Measurements from ENCODE around the gene SYT2. TPM values are rescaled to one million over a fixed set of nuclear protein-coding genes. Genes with fewer than 3 reads are reported as not detected.
A peak's percentile ranks its signal among the peaks of the same experiment; 100 is the strongest.

The SYT2 gene
- total RNA-seq, 1 experiment from 2014 or later: 12.1 TPM

- TF ChIP-seq IRF2 (CRISPR knock-in tag; IDR thresholded peaks at IDR 0.05; ENCODE audit: borderline replicate concordance, low read depth): no peak
- TF ChIP-seq MYBL2 (CRISPR knock-in tag; IDR thresholded peaks at IDR 0.05): no peak
- no peak for TF ChIP-seq ZNF425 (CRISPR knock-in tag; conservative IDR thresholded peaks at IDR 0.05)
- no peak for TF ChIP-seq ZNF121 (CRISPR knock-in tag; IDR thresholded peaks at IDR 0.05)
- TF ChIP-seq TEAD1 (CRISPR knock-in tag; IDR thresholded peaks at IDR 0.05): no peak
- Mint-ChIP-seq H3K36me3 (no peaks in the 10 kb centered on the region), H3K9me3 (no peaks in the 10 kb centered on the region), H3K4me3 (no peak overlapping the region), H3K27ac (no peak overlapping the region), H3K27me3 (ENCODE audit: low read depth) (peaks cover 3% of the 10 kb centered on the region; the same call in 1 of the 2 replicates), H3K4me1 (peaks cover 9% of the 10 kb centered on the region; the same call in 1 of the 2 replicates)
- ChIA-PET POLR2A (no interaction called here), CTCF (interaction anchor here (0.7 to 6.0 kb wide), 19 partner anchors 9 to 319 kb away, joined by 3 to 150 read pairs (median 4); partner anchors contain the start of genes SYT2 and UBE2T)
- DNase-seq (ENCODE audit: low spot score) (no peak), ATAC-seq (peak; percentile 11; the same call in 1 of the 2 replicates)
These were observed 49.0 kb downstream of the SYT2 start for GRCh38 chr1:202661136-202661845.

GRCh38 chr1:202659974-202660373, 50.3 kb downstream of the SYT2 start:
- peaks cover 3% of the 10 kb centered on the region; the same call in 1 of the 2 replicates for H3K27me3 Mint-ChIP-seq (ENCODE audit: low read depth)
- ChIA-PET CTCF (interaction anchor here (0.5 to 6.0 kb wide), 30 partner anchors 10 to 480 kb away, joined by 3 to 150 read pairs (median 4); partner anchors contain the start of genes PPP1R12B and SYT2), POLR2A (interaction anchor here (0.8 kb wide), 1 partner anchor 60 kb away, joined by 3 read pairs; no protein-coding TSS in a partner anchor)
- peaks cover 9% of the 10 kb centered on the region; the same call in 1 of the 2 replicates for H3K4me1 Mint-ChIP-seq
- H3K4me3 Mint-ChIP-seq: no peak overlapping the region
- DNase-seq (ENCODE audit: low spot score) (no peak), ATAC-seq (peak; percentile 29)
- no peaks in the 10 kb centered on the region for H3K36me3 Mint-ChIP-seq
- no peak overlapping the region for H3K27ac Mint-ChIP-seq
- H3K9me3 Mint-ChIP-seq: no peaks in the 10 kb centered on the region
- no peak for TF ChIP-seq JAZF1 (CRISPR knock-in tag; IDR thresholded peaks at IDR 0.05)
- no peak for TF ChIP-seq TEAD4 (CRISPR knock-in tag; IDR thresholded peaks at IDR 0.05)
- TF ChIP-seq ZNF281 (CRISPR knock-in tag; IDR thresholded peaks at IDR 0.05): no peak
- TF ChIP-seq KAT7 (CRISPR knock-in tag; IDR thresholded peaks at IDR 0.05; ENCODE audit: borderline replicate concordance): no peak
- no peak for TF ChIP-seq ZNF317 (CRISPR knock-in tag; IDR thresholded peaks at IDR 0.05; ENCODE audit: borderline replicate concordance, low read depth)
- no peak for TF ChIP-seq ZNF423 (CRISPR knock-in tag; IDR thresholded peaks at IDR 0.05)
- TF ChIP-seq STAT6 (CRISPR knock-in tag; conservative IDR thresholded peaks at IDR 0.05; ENCODE audit: low read depth): no peak
- TF ChIP-seq ZNF532 (CRISPR knock-in tag; IDR thresholded peaks at IDR 0.05; ENCODE audit: borderline replicate concordance): no peak
- no peak for TF ChIP-seq ZMAT4 (CRISPR knock-in tag; IDR thresholded peaks at IDR 0.05)
- TF ChIP-seq E2F4 (CRISPR knock-in tag; IDR thresholded peaks at IDR 0.05; ENCODE audit: borderline replicate concordance, low read depth): no peak

All from WTC11 (cell line).